ENCODE data around the gene CXCR4.

The CXCR4 gene

GRCh38 chr2:136070913-136071312, 47.0 kb downstream of the CXCR4 start:
- DNase-seq, result no peak

GRCh38 chr2:136069773-136070172, 48.2 kb downstream of the CXCR4 start:
- no peak for DNase-seq

- no peak for DNase-seq
Measured at GRCh38 chr2:136068581-136069227, 49.2 kb downstream of the CXCR4 start.

GRCh38 chr2:136067897-136068580, 49.9 kb downstream of the CXCR4 start:
- no peak for DNase-seq

GRCh38 chr2:136067459-136067858, 50.5 kb downstream of the CXCR4 start:
- peak; percentile 15 for DNase-seq

GRCh38 chr2:136065907-136066306, 52.0 kb downstream of the CXCR4 start:
- DNase-seq, result no peak

GRCh38 chr2:136065384-136065783, 52.6 kb downstream of the CXCR4 start:
- DNase-seq, result no peak

Data from NCI-H1105 treated with DMSO at 0.1 percent for 48 hours (cell line).